ENCODE measurements around the gene MARCHF10.

DNA sequence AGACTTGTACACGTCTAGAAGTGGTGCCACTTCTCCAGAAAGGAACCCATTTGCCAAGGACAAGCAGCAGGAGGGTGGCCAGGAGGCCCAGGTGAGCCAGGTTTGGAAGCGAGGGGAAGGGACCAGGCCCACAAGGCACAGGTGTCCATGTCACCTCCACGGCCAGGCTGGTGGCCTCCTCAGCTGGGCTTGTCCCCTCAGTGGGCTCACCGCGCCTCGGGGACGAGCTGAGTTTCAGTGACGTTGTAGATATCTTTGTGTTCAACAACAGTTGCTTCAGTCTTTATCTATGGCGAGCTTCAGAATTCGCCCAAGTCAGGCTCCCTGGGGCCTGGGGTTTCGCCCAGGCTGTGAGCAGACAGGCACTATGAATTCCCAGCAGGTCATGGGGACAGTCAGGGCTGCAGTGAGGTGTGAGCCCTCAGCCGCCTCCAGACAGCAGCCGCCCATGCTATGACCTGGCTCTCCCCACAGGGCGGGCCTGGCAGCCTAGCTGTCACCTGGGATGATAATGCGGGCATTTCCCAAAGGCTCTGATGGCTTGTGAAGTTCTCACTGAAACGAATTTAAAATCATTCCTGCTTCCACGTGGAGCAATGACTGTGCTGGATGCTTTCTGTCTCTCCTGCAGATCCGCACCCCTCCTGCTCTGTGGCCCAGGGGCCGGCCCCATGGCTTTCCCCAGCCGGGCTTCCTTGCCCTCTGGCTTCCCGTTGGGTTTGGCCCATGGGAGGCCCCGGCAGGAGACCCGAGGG is 91.1 kb downstream of the MARCHF10 start:
- no peak for TF ChIP-seq POLR2A (IDR thresholded peaks at IDR 0.05; ENCODE audit: low read depth)
- no peak for TF ChIP-seq CTCF (IDR thresholded peaks at IDR 0.05)
- no peak for TF ChIP-seq EP300 (IDR thresholded peaks at IDR 0.05)
- TF ChIP-seq POLR2AphosphoS5 (IDR thresholded peaks at IDR 0.05): no peak
